Muscle of back (tissue), 11 donors: ENCODE data around the gene MPRIP. TPM values are rescaled to one million over a fixed set of nuclear protein-coding genes. Genes with fewer than 3 reads are reported as not detected.

Experiments used
- DNase-seq, 3 donors: peaks; one replicate each; pipeline versions ENCODE4 v3.0.0 to v3.0.0-alpha.2; 2013
- polyA plus RNA-seq, 10 donors: library from polyadenylated mRNA; unstranded; fragments of 120-200 nt; gene quantifications; one replicate each; pipeline ENCODE4 v1.2.1, GENCODE V29; 2013; ENCODE audit not compliant: insufficient read length in 10 of 10

Gene MPRIP
- polyA plus RNA-seq, 10 donors: 155 to 217 (median 183) TPM

DNA sequence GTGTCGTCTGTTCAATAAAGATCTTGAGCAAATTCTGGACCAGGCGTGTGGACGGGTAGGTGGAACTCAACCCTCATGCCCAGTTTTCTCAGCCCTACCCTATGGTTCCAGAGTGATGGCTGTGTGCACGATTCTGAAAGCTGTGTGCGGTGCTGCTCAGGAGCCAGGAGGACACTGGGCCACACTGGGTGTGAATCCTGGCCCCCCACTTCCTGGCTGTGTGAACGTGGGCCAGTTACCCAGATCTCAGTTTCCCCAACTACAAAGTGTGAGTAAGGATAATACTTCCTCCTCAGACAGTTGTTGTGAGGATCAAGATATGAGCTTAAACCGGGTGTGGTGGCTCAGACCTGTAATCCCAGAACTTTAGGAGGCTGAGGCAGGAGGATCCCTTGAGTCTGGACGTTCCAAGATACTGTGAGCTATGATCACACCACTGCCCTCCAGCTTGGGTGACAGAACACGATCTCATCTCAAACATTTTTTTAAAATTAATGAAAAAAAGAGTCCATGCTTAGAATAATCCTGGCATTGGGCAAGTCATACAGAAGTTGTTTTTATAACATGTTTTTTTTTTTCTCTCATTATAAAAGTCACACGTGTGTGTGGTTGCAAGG, 14.7 kb upstream of the MPRIP start:
- DNase-seq: no peak

GRCh38 chr17:17028059-17028877, 14.0 kb upstream of the MPRIP start:
- peak; percentile 46 to 78 (median 56) for DNase-seq

DNA sequence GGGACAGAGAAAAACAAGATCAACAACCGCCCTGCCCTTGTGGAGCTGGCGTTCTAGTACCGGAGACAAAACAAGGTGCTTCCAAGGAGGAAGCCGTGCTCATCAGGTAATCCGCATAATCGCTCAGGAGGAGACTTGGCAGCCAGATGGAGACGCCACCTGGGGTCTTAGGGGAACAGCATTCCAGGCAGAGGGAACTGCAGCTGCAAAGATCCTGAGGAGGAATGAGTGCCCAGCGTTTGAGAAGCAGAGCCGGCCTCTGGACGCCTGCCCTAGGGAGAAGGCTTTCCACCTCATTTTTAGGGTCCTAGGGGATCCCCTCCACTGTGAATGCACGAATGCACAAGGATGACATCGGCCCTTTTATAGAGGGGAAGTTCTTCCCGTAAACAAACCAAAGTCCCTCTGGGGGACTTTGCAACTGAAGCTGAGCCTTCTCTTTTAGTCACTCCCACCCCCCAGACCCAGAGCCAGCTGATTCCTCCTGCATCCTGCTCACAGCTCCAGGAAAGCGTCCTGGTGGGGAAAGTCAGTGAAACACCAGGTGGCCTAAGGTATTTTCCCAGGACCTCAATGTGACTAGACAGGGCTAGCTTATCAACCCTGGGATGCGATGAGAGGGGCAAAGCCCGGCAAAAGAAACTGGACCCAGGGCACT, 13.2 kb upstream of the MPRIP start:
- DNase-seq: peak in 1 of 3 donors; percentile 65

GRCh38 chr17:17029938-17030337, 12.3 kb upstream of the MPRIP start:
- no peak for DNase-seq

DNA sequence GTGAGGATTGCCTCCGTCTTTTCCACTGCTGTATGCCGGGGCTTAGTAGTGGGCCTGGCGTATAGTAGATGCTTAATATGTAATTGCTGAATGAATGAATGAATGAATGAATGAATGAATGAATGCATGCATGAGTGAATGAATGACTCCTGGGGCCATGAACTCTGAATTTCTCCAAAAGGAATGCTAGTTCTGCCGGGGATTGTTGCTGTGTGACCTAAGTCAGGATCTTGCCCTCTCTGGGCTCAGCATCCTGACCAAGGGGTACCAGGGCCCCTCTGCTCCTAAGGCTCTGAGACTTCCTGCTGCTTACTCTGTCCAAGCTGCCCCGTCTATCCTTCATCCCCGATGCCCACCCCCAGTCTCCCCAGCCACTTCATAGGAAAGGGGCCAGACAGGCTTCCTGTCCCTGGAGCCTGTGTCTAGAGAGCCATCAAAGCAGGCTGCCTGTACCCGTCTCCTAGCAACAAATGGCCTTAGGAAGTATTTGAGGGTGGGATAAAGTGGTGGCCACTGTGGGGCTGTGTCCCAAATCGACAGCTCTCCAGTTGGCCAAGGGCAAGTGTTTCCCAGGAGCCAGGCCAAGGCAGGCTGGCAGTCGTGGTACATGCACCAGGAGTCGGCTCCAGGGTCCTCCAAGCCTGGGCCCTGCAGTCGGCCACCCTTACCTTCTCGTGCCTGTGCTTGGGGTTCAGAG, 11.6 kb upstream of the MPRIP start:
- no peak for DNase-seq

DNA sequence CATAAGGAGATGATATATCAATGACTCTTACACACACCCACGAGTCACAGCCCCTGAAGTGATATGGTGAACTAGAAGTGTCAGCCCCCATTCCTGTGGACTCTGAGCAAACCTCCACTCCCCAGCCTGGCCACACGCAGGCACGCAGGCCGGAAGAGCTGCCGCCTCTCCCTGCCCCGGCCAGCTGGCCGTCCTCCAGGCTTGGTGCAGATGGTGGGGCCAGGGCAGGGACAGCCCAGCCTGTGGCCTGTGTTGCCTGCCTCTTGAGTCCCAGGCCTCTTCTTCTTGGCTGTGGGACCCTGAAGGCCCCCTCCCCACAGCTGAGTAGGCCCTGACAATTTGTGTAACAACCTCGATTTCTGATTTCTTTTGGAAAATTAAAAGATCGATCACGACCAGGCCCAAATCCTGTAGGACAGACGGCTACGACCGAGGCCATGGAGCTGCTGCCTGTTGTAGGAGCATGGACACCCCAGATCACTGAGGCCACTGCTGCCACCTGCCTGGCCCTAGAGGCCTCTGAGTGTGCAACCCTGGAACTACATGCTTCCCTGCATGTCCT, 10.0 kb upstream of the MPRIP start:
- DNase-seq: peak; percentile 63 to 73 (median 71)

- DNase-seq: no peak
These were observed 8.8 kb upstream of the MPRIP start for GRCh38 chr17:17033466-17033865.

- no peak for DNase-seq
These were observed 8.2 kb upstream of the MPRIP start for GRCh38 chr17:17034026-17034425.

DNA sequence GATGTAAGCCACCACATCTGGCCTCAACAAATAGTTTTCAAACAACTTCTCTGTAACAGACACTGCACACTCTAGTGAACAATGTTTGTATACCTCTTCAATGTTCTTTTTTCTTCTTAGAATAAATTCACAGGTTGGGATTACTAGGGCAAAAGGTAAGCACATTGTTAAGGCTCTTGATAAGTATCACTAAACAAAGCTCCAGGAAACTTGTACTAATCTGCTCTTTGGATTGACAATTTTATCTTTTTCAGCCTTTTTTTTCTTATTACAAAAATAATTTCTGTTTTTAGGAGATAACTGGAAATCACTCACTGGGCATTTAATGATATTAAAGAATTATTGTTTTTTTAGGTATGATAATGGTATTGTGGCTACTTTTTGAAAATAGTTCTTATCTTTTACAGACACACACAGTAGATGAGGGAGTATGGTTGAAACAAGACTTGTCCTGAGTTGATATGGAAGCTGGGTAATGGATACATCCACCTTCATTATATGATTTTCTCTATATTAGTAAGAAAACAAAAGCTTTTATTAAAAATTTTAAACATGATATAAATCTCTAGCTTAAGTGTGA, 7.7 kb upstream of the MPRIP start:
- no peak for DNase-seq

GRCh38 chr17:17035490-17035889, 6.8 kb upstream of the MPRIP start:
- peak in 1 of 3 donors; percentile 50 for DNase-seq

DNA sequence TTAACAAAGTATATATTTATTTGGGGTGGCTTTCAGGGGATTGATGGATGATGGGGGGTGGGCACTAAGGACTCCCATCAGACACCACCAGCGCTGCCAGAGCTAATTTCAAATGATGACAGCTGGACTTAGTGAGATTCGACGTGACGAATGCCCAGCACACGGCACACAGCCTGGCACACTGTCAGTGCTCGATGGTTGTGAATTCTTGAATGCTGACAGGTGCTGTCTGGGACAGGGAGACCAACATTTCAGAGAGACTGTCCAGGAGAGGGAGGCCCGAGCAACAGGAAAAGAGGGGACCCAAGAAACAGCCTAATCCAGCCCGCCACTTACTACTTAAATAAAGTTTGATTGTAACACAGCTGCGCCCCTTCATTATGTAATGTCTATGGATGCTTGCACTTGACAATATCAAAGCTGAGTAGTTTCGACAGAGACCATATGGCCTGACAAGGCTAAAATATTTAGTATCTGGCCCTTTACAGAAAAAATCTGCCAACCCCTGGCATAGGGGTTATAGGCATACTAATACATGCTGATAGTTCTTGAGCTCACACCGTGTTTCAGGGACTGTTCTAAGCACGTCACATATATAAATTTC, 6.2 kb upstream of the MPRIP start:
- peak in 1 of 3 donors; percentile 63 for DNase-seq

DNA sequence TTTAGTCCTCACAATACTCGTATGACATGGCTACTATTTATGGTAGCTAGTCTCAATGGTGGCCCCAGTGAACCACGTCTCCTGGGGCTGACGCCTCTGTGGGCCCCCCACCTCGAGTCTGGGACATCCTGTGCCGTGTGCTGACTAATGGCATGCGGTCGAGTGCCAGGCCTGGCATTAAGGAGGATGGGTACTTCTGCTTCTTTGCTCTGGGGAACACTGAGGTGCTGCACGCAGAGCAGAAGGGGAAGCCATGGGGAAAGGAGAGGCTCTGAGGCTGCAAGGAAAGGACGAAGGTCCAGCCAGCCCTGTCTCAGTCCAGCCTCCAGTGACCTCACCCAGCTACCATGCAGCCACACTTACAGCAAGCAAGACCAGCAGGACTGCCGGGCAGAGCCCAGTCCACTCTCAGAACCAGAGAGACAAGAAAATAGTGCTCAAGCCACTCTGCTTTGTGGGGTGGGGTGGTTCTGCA, 5.7 kb upstream of the MPRIP start:
- DNase-seq: no peak

DNA sequence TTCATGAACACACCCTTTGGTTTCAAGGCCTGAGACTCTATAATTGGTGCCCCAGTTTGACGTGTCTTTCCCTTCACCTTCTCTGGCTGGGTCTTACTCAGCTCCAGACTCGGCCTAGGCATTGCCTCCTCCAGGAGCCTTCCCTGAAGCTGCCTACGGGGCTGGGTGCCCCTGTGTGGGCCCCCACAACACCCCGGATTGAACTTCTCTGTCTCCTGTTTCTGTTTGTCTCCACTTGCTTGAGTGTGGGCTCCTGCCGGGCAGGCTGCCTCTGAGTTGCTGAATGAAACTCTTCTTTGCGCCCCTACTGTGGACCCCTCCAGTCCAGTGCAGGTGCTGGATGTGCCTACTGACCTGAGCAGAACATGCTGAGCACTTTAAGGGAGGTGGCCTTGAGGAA, 2.3 kb upstream of the MPRIP start:
- no peak for DNase-seq

- peak in 2 of 3 donors; percentile 74 to 78 for DNase-seq
These were observed 1.2 kb upstream of the MPRIP start for GRCh38 chr17:17041018-17041521.

DNA sequence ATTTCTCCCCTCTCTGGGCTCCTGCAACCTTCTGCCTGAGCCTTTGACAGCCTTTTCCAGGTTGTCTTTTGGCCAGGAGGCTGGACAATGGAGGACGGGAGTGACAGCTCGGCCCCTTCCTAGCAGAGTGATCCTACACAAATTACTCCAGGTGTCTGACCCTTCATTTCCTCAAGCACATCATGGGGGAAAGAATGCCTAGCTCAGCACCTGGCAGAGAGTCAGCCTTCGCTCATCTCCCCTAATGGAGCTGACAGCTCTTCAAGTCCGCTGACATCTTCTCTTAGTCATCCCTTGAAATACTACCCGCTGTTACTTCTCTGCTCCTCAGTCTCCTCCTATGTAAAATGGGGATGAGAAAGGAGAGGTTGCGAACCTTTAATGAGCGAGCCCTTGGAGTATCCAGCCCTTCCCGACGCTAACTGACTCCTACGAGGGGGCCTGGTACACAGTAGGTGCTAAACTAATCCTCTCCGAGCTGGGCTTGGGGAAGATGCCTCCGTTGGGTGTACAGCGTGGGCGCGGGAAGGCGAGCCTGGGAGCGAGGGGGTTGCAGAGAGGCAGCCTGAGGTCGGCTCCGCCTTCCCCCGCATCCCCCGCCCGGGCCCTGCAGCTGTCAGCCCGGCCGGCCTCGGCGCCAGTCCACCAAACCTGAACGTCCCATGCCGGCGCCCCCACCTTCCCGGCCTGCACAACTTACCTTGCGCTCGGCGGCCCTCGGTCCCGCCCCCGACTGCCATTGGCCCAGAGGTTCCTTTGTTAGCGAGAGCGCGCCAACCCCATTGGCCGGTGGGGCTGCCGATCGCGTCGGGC, 480 bp upstream of the MPRIP start:
- DNase-seq: peak; percentile 97 to 99 (median 98)

DNA sequence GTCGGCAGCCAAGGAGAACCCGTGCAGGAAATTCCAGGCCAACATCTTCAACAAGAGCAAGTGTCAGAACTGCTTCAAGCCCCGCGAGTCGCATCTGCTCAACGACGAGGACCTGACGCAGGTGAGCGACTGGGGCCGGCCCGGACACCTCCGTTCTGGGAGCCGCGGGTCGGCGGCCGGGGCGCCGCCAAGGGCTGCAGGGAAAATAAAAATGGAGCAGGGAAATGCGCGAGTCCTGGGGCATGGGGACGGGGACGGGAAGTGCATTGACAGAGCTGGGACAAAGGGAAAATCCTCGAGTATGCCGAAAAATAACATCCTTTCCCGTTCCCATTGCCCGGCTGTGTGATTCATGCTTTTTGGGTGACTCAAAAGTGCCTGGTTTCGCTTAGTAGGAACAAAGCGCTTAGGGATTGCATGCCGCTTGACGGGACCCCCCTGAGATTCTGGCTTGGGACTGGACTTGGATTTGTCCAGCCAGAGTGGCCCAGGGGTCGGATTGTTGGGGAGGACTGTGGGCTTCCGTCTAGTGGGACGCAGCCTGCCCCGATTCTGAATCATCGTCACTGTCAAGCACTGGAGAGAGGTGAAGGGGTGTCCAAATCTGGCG, 699 bp downstream of the MPRIP start:
- DNase-seq: peak in 1 of 3 donors; percentile 54

- DNase-seq: peak in 1 of 3 donors; percentile 52
These were observed 1.4 kb downstream of the MPRIP start for GRCh38 chr17:17043461-17044271.

GRCh38 chr17:17044846-17045561, 2.7 kb downstream of the MPRIP start:
- DNase-seq: peak; percentile 81 to 93 (median 82)
